Trophoblast cell (in vitro differentiated cells and primary cell): ENCODE data around the gene MYL9.

Source experiments
- DNase-seq, 2 donors: peaks; one replicate each; pipeline ENCODE4 v3.0.0-alpha.2; 2016
- H2AFZ ChIP-seq: 2 replicates; pipeline ENCODE4 v1.6.1; 2013; ENCODE audit warnings: low read length, moderate library complexity, mild to moderate bottlenecking; ENCODE audit not compliant: insufficient read depth, poor library complexity
- H2AK5ac ChIP-seq: 2 replicates; pipeline ENCODE4 v1.6.1; 2013; ENCODE audit warnings: mild to moderate bottlenecking, low read length
- H2BK120ac ChIP-seq: 2 replicates; pipeline ENCODE4 v1.6.1; 2013; ENCODE audit warnings: low read length, mild to moderate bottlenecking, moderate library complexity; ENCODE audit not compliant: insufficient read depth, poor library complexity
- H2BK12ac ChIP-seq: 2 replicates; pipeline ENCODE4 v1.6.1; 2013; ENCODE audit warnings: mild to moderate bottlenecking, low read length, moderate library complexity
- H2BK5ac ChIP-seq: 2 replicates; pipeline ENCODE4 v1.6.1; 2013; ENCODE audit warnings: low read length, low read depth, moderate library complexity, mild to moderate bottlenecking; ENCODE audit not compliant: poor library complexity
- H3K14ac ChIP-seq: 2 replicates; pipeline ENCODE4 v1.6.1; 2013; ENCODE audit warnings: mild to moderate bottlenecking, low read length
- H3K18ac ChIP-seq: 2 replicates; pipeline ENCODE4 v1.6.1; 2013; ENCODE audit warnings: mild to moderate bottlenecking, low read length
- H3K23ac ChIP-seq: 2 replicates; pipeline ENCODE4 v1.6.1; 2013; ENCODE audit warnings: low read length
- H3K27ac ChIP-seq: 2 replicates; pipeline ENCODE4 v1.5.1; 2013; ENCODE audit warnings: low read depth, mild to moderate bottlenecking, inconsistent platforms, low read length, moderate library complexity
- H3K27me3 ChIP-seq: 2 replicates; pipeline ENCODE4 v1.6.1; 2013; ENCODE audit warnings: inconsistent platforms, mild to moderate bottlenecking, low read length, moderate library complexity; ENCODE audit not compliant: insufficient read depth
- H3K36me3 ChIP-seq, 2 experiments: 1 replicate in 1 of 2; 2 replicates in 1 of 2; pipeline ENCODE4 v1.6.1; 2013; ENCODE audit warnings: low read length in 2 of 2, mild to moderate bottlenecking in 2 of 2, moderate library complexity in 1 of 2; ENCODE audit not compliant: insufficient read depth in 2 of 2, control insufficient read depth in 1 of 2
- H3K4ac ChIP-seq: 2 replicates; pipeline ENCODE4 v1.6.1; 2013; ENCODE audit warnings: low read depth, mild to moderate bottlenecking, low read length, moderate library complexity
- H3K4me1 ChIP-seq, 2 experiments: 1 replicate in 1 of 2; 2 replicates in 1 of 2; pipeline ENCODE4 v1.6.1; 2013; ENCODE audit warnings: low read length in 2 of 2, mild to moderate bottlenecking in 2 of 2, moderate library complexity in 1 of 2; ENCODE audit not compliant: insufficient read depth in 2 of 2, control insufficient read depth in 1 of 2
- H3K4me2 ChIP-seq: 2 replicates; pipeline ENCODE4 v1.6.1; 2013; ENCODE audit warnings: inconsistent platforms, mild to moderate bottlenecking, low read length, moderate library complexity
- H3K4me3 ChIP-seq: 2 replicates; pipeline ENCODE4 v1.5.1; 2013; ENCODE audit warnings: mild to moderate bottlenecking, low read depth, low read length, inconsistent platforms
- H3K79me1 ChIP-seq: one replicate; pipeline ENCODE4 v1.6.1; 2013; ENCODE audit warnings: low read length
- H3K79me2 ChIP-seq: 2 replicates; pipeline ENCODE4 v1.6.1; 2013; ENCODE audit warnings: low read length, mild to moderate bottlenecking; ENCODE audit not compliant: control insufficient read depth, insufficient read depth, poor library complexity
- H3K9ac ChIP-seq: 2 replicates; pipeline ENCODE4 v1.6.1; 2013; ENCODE audit warnings: mild to moderate bottlenecking, low read length
- H3K9me3 ChIP-seq: 2 replicates; pipeline ENCODE4 v1.6.1; 2013; ENCODE audit warnings: low read depth, mild to moderate bottlenecking, control low read depth, inconsistent platforms, low read length; ENCODE audit not compliant: insufficient read depth
- H4K12ac ChIP-seq: 2 replicates; pipeline ENCODE4 v1.6.1; 2013; ENCODE audit warnings: low read depth, mild to moderate bottlenecking, low read length, moderate library complexity
- H4K8ac ChIP-seq: 2 replicates; pipeline ENCODE4 v1.6.1; 2013; ENCODE audit warnings: low read depth, mild to moderate bottlenecking, low read length, moderate library complexity
- H4K91ac ChIP-seq: one replicate; pipeline ENCODE4 v1.6.1; 2013; ENCODE audit warnings: low read depth, mild to moderate bottlenecking, low read length, moderate library complexity
- WGBS: extraction: QIAGEN DNeasy Blood & Tissue Kit; methylation state at CpG from one replicate; pipeline ENCODE4 v1.1.7; 2013; ENCODE audit warnings: missing lambda C conversion rate; ENCODE audit not compliant: insufficient read length, insufficient coverage; ENCODE audit errors: extremely low coverage; 5-methylcytosine and 5-hydroxymethylcytosine counted together

MYL9 gene

DNA sequence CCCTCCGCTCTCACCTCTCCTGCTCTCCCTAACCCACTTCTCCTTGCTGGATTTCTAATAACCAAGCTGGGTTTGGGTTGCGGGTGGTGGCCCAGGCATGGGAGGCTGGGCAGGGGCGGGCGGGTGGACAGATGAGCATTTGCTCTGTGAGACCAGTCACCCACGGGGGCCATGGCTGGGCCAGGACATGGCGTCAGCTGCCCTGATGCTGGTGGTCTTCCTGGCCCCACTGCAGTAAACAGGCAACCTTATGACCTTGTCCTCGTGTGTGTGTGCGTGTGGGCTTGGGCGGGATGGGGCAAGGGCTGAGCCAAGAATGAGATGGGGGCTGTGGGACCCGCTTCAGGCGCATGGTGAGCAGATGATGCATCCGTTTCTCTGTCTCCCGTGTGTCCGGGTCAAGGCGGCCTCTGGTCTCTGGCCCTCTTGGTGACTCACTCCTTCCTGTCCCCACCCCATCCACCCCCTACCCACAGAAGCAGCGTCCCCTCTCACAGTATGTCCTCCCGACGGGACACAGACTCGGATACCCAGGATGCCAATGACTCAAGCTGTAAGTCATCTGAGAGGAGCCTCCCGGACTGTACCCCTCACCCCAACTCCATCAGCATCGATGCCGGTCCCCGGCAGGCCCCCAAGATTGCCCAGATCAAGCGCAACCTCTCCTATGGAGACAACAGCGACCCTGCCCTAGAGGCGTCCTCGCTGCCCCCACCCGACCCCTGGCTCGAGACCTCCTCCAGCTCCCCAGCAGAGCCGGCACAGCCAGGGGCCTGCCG lies 41.4 kb upstream of the MYL9 start:
- no peak overlapping the region for H3K14ac ChIP-seq
- no peak overlapping the region for H2BK5ac ChIP-seq
- WGBS: no CpG with 5 or more reads among the region's 31 CpGs
- H4K91ac ChIP-seq: no peak overlapping the region
- no peak overlapping the region for H3K4me2 ChIP-seq
- H3K4ac ChIP-seq: no peak overlapping the region
- H3K79me2 ChIP-seq: peaks cover 4% of the 10 kb centered on the region
- peaks cover 2% of the 10 kb centered on the region for H3K9me3 ChIP-seq
- no peak overlapping the region for H2AFZ ChIP-seq
- H3K36me3 ChIP-seq: peaks cover 67 to 73% of the 10 kb centered on the region in 2 experiments
- H3K27me3 ChIP-seq: no peaks in the 10 kb centered on the region
- no peak overlapping the region for H4K8ac ChIP-seq
- H2BK12ac ChIP-seq: no peak overlapping the region
- H3K9ac ChIP-seq: no peak overlapping the region
- peak; percentile 91 to 95 for DNase-seq
- H3K4me3 ChIP-seq: no peak overlapping the region
- no peak overlapping the region for H2BK120ac ChIP-seq
- H3K4me1 ChIP-seq: peaks cover 28 to 34% of the 10 kb centered on the region in 2 experiments
- no peak overlapping the region for H4K12ac ChIP-seq
- H3K79me1 ChIP-seq: no peaks in the 10 kb centered on the region
- H3K23ac ChIP-seq: no peak overlapping the region
- no peak overlapping the region for H2AK5ac ChIP-seq
- no peak overlapping the region for H3K18ac ChIP-seq
- no peak overlapping the region for H3K27ac ChIP-seq

DNA sequence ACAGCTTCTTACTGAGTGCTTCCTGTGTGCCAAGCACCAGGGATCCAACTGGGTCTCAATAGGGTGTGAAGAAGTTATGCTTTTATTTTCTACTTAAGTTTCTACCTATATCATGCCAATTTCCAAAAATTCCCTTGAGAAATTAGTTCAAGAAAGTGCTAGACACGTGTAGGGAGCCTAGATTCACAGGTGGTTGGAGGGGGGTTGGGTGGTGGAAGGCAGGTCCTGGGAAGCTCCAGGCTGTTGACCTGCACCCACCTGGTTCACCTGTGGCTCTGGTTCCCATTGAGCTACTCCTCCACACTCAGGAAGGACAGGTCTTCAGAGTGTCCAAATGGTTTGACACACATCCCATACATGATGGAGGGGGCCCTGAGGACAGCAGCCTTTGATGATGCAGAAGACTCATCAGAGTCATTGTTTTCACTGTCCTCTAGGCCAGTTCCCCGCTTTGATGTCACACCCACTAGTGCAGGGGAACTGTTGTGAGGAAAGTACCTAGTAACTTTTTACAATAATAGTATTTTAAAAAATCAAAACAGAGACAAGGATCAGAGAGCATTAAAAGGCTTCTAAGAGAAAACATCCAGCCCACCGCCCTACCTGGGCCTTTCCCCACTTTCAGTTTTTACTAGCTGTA lies 39.8 kb upstream of the MYL9 start:
- H3K27ac ChIP-seq: no peak overlapping the region
- WGBS: no CpG with 5 or more reads among the region's 3 CpGs
- H2BK120ac ChIP-seq: no peak overlapping the region
- H3K27me3 ChIP-seq: no peaks in the 10 kb centered on the region
- H3K4me2 ChIP-seq: no peak overlapping the region
- H3K14ac ChIP-seq: no peak overlapping the region
- no peak overlapping the region for H2BK5ac ChIP-seq
- H3K9me3 ChIP-seq: peaks cover 2% of the 10 kb centered on the region
- H2AK5ac ChIP-seq: no peak overlapping the region
- H4K91ac ChIP-seq: no peak overlapping the region
- no peak overlapping the region for H3K18ac ChIP-seq
- H3K4ac ChIP-seq: no peak overlapping the region
- H4K8ac ChIP-seq: no peak overlapping the region
- no peak for DNase-seq
- no peak overlapping the region for H2AFZ ChIP-seq
- H3K4me1 ChIP-seq: peaks cover 19 to 24% of the 10 kb centered on the region in 2 experiments
- no peak overlapping the region for H3K9ac ChIP-seq
- peaks cover 2% of the 10 kb centered on the region for H3K79me2 ChIP-seq
- no peak overlapping the region for H4K12ac ChIP-seq
- no peak overlapping the region for H3K23ac ChIP-seq
- peaks cover 62 to 74% of the 10 kb centered on the region in 2 experiments for H3K36me3 ChIP-seq
- no peaks in the 10 kb centered on the region for H3K79me1 ChIP-seq
- H2BK12ac ChIP-seq: no peak overlapping the region
- no peak overlapping the region for H3K4me3 ChIP-seq

DNA sequence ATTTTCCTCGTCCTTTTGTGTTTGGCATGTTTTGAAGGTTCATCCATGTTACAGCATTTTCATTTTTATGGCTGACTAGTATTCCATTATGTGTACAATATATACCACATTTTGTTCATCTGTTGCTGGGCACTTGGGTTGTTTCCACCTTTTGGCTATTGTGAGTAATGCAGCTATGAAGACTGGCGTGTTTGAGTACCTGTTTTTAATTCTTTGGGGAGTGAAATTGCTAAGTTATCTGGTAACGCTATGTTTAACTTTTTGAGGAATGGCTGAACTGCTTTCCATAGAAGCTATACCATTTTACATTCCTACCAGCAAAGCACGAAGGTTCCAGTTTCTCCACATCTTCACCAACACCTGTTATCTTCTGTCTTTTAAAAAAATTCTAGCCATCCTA lies 37.0 kb upstream of the MYL9 start:
- no peak overlapping the region for H2BK120ac ChIP-seq
- H4K8ac ChIP-seq: no peak overlapping the region
- no peaks in the 10 kb centered on the region for H3K9me3 ChIP-seq
- H3K79me2 ChIP-seq: no peaks in the 10 kb centered on the region
- peaks cover 44 to 65% of the 10 kb centered on the region in 2 experiments for H3K36me3 ChIP-seq
- no CpG with 5 or more reads among the region's 4 CpGs for WGBS
- no peak overlapping the region for H2BK5ac ChIP-seq
- H4K12ac ChIP-seq: no peak overlapping the region
- no peak overlapping the region for H3K4ac ChIP-seq
- no peak overlapping the region for H4K91ac ChIP-seq
- no peak overlapping the region for H2BK12ac ChIP-seq
- no peak overlapping the region for H3K4me3 ChIP-seq
- H3K27me3 ChIP-seq: no peaks in the 10 kb centered on the region
- peaks cover 4 to 5% of the 10 kb centered on the region in 2 experiments for H3K4me1 ChIP-seq
- no peak overlapping the region for H3K4me2 ChIP-seq
- peak; percentile 71 to 93 for DNase-seq
- no peak overlapping the region for H3K23ac ChIP-seq
- H3K14ac ChIP-seq: no peak overlapping the region
- H3K18ac ChIP-seq: no peak overlapping the region
- no peak overlapping the region for H3K27ac ChIP-seq
- no peak overlapping the region for H3K9ac ChIP-seq
- no peak overlapping the region for H2AK5ac ChIP-seq
- no peaks in the 10 kb centered on the region for H3K79me1 ChIP-seq
- H2AFZ ChIP-seq: no peak overlapping the region

GRCh38 chr20:36506253-36506652 lies 35.1 kb upstream of the MYL9 start:
- no peak overlapping the region for H3K4ac ChIP-seq
- no peak overlapping the region for H3K14ac ChIP-seq
- H3K9ac ChIP-seq: no peak overlapping the region
- H4K91ac ChIP-seq: no peak overlapping the region
- H3K36me3 ChIP-seq: peaks cover 40 to 59% of the 10 kb centered on the region in 2 experiments
- H3K4me3 ChIP-seq: no peak overlapping the region
- H3K4me1 ChIP-seq: no peaks in the 10 kb centered on the region
- H3K23ac ChIP-seq: no peak overlapping the region
- no peak overlapping the region for H2BK5ac ChIP-seq
- no peak overlapping the region for H2AFZ ChIP-seq
- no peaks in the 10 kb centered on the region for H3K27me3 ChIP-seq
- no peak overlapping the region for H3K4me2 ChIP-seq
- H3K18ac ChIP-seq: no peak overlapping the region
- no CpG with 5 or more reads among the region's 1 CpG for WGBS
- H3K79me1 ChIP-seq: no peaks in the 10 kb centered on the region
- no peak overlapping the region for H4K12ac ChIP-seq
- H2AK5ac ChIP-seq: no peak overlapping the region
- no peak for DNase-seq
- H3K79me2 ChIP-seq: no peaks in the 10 kb centered on the region
- no peak overlapping the region for H2BK120ac ChIP-seq
- H3K9me3 ChIP-seq: no peaks in the 10 kb centered on the region
- H4K8ac ChIP-seq: no peak overlapping the region
- H3K27ac ChIP-seq: no peak overlapping the region
- no peak overlapping the region for H2BK12ac ChIP-seq
